Pancreas (tissue), 10 donors: ENCODE measurements around the gene TSPAN11. TPM values are rescaled to one million over a fixed set of nuclear protein-coding genes. Genes with fewer than 3 reads are reported as not detected.

Experiments
- ATAC-seq, 4 donors: fragments of 200-7000 bp; cut with Tn5 transposase; one replicate each; pipeline versions ENCODE4 v1.8.0 to v1.9.1; 2020; ENCODE audit warnings: mild to moderate bottlenecking in 4 of 4, moderate library complexity in 4 of 4
- DNase-seq, 6 donors: peaks; one replicate each; pipeline ENCODE4 v3.0.0-alpha.2; 2020
- FAIRE-seq: peaks from 2 replicates; lab custom pipeline; 2012; peaks lifted over from hg19 to GRCh38; lab: Jason Lieb, UNC
- H3K27ac ChIP-seq, 4 donors: fragments of 200-600 bp; sonication (generic); 1 replicate in 3 of 4; 2 replicates in 1 of 4; pipeline versions ENCODE4 v1.5.0 to v1.8.0; 2020
- H3K27me3 ChIP-seq, 4 donors: fragments of 200-600 bp; one replicate each; pipeline ENCODE4 v1.8.0; 2021
- H3K36me3 ChIP-seq, 3 donors: fragments of 200-600 bp; sonication (generic) in 1 of 3; one replicate each; pipeline versions ENCODE4 v1.5.0 to v1.8.0; 2020 to 2021
- H3K4me1 ChIP-seq, 3 donors: fragments of 200-600 bp; one replicate each; pipeline ENCODE4 v1.8.0; 2021
- H3K4me3 ChIP-seq, 4 donors: fragments of 200-600 bp; sonication (generic) in 2 of 4; one replicate each; pipeline versions ENCODE4 v1.5.0 to v1.8.0; 2020 to 2021
- H3K9me3 ChIP-seq, 4 donors: fragments of 200-600 bp; one replicate each; pipeline ENCODE4 v1.8.0; 2021
- WGBS, 2 donors: extraction: QIAGEN DNeasy Blood & Tissue Kit; methylation state at CpG; one replicate each; pipeline ENCODE4 v1.1.7; 2013; 5-methylcytosine and 5-hydroxymethylcytosine counted together
- intact Hi-C, 3 donors: fragments of 100-400 bp; cut with DNase I; formaldehyde crosslinking; loops; one replicate each; pipeline versions ENCODE4 v1.11.1 to v1.14.2; 2022
- polyA plus RNA-seq, 2 donors: library from polyadenylated mRNA; stranded (reverse); fragments of 200-250 nt; gene quantifications; one replicate each; pipeline ENCODE4 v1.2.3, GENCODE V29; 2013
- total RNA-seq, 6 donors: library from RNA; stranded (reverse); fragmentation: NEBNext Ultra II Directional in 4 of 6; extraction: Animal tissue kit (Norgen Biotek cat#: 25700) in 4 of 6; gene quantifications; one replicate each; pipeline versions ENCODE4 v1.2.1 to v1.2.4, GENCODE V29; 2021 to 2023
- TF ChIP-seq, protein P1 (sequence below), 4 donors: fragments of 200-600 bp; sonication (generic) in 3 of 4; IDR thresholded peaks; one replicate each; pipeline versions ENCODE4 v1.5.0 to v1.8.0; 2021; ENCODE audit warnings: antibody characterized with exemption in 4 of 4
- donor health status: healthy with polysubstance abuse.
- donor health status: DM: no; HTN: no; CAD: no; lungs with moderate emphysema.
- donor health status: DM: no; HTN: no; CAD: no.
- donor health status: control.
- donor health status: control.
- donor health status: Bipolar disorder and iron deficiency.
- donor health status: DM: yes; HTN: yes; CAD: no.
- donor health status: DM: no; HTN: no; CAD: no.
- donor health status: DM: no; HTN: no; CAD: no.
- donor health status: DM: yes; HTN: yes; CAD: no.

TSPAN11 gene, protein sequence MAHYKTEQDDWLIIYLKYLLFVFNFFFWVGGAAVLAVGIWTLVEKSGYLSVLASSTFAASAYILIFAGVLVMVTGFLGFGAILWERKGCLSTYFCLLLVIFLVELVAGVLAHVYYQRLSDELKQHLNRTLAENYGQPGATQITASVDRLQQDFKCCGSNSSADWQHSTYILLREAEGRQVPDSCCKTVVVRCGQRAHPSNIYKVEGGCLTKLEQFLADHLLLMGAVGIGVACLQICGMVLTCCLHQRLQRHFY
- total RNA-seq (1 to 10 TPM in 2 of 6 donors, under 1 TPM in 4; 0.13 to 2.2 (median 0.53) TPM), polyA plus RNA-seq (under 1 TPM; 0.23 to 0.61 TPM)

DNA sequence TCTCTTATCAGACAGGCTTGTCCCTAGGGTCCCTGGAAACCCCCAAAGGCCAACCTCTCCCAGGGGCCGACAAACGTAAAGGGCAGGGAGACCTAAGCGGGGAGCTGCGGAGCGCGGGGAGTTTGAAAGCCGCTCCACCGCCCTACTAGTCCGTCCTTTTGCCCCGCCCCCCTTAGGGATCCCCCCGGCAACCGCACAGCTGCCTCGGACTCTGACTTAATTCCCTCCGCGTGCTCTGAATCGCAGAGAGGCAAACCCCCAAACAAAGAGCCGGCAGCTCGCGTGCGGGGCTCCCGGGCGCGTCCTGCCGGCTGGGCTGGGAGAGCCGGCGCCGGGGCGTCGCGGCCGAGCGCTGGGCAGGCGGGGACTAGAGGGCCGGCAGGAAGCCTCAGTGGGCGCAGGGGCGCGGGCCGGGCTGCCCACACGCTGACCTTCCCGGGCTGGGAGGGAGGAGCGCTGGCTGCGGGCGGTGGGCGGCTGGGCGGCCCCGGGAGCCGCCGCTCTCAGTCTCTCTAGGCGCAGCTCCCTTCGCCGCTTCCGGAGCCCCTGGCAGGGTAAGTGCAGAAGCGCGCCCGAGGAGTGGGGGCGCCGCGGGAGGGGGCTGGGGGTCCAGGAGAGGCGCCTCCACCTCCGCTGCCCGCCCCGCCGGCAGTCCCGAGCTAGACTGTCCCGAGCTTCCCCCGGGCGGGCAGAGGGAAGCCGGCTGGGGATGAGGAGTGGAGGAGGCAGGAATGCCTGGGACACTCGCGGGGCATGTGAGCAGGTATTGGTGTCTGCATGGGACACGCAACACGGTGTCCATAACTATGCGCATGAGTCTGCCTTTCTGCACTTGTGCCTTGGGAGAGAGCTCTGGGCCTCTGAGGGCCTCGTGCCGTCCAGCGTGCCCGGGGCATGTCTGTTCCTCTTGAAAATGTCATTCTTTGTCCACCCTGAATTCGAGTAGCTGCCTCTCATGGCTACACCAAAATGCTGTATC, at the start of gene TSPAN11:
Gene TSPAN11 (plus strand): TSS at position 506 of the 979 bp plus-strand sequence. CDS start 27,244 bp downstream, outside the sequence.
- 9 to 12% methylated on average over 55 to 78 of the region's 78 CpGs for WGBS, 2 donors
- intact Hi-C loops = no loop called here
- Histone ChIP-seq H3K27me3 (no peaks in the 10 kb centered on the region), H3K36me3 (no peaks in the 10 kb centered on the region), H3K4me1 (no peaks in the 10 kb centered on the region), H3K27ac (no peak within 1 kb of the TSS), H3K9me3 (no peaks in the 10 kb centered on the region), H3K4me3 (peak within 1 kb of the TSS in 3 of 4 donors; percentile 0 to 45 (median 28))
- TF ChIP-seq, protein P1, sequence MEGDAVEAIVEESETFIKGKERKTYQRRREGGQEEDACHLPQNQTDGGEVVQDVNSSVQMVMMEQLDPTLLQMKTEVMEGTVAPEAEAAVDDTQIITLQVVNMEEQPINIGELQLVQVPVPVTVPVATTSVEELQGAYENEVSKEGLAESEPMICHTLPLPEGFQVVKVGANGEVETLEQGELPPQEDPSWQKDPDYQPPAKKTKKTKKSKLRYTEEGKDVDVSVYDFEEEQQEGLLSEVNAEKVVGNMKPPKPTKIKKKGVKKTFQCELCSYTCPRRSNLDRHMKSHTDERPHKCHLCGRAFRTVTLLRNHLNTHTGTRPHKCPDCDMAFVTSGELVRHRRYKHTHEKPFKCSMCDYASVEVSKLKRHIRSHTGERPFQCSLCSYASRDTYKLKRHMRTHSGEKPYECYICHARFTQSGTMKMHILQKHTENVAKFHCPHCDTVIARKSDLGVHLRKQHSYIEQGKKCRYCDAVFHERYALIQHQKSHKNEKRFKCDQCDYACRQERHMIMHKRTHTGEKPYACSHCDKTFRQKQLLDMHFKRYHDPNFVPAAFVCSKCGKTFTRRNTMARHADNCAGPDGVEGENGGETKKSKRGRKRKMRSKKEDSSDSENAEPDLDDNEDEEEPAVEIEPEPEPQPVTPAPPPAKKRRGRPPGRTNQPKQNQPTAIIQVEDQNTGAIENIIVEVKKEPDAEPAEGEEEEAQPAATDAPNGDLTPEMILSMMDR (IDR thresholded peaks at IDR 0.05) = no peak
- DNase-seq (peak in 1 of 6 donors; percentile 70), FAIRE-seq (no peak), ATAC-seq (peak; percentile 35 to 63 (median 56))

DNA sequence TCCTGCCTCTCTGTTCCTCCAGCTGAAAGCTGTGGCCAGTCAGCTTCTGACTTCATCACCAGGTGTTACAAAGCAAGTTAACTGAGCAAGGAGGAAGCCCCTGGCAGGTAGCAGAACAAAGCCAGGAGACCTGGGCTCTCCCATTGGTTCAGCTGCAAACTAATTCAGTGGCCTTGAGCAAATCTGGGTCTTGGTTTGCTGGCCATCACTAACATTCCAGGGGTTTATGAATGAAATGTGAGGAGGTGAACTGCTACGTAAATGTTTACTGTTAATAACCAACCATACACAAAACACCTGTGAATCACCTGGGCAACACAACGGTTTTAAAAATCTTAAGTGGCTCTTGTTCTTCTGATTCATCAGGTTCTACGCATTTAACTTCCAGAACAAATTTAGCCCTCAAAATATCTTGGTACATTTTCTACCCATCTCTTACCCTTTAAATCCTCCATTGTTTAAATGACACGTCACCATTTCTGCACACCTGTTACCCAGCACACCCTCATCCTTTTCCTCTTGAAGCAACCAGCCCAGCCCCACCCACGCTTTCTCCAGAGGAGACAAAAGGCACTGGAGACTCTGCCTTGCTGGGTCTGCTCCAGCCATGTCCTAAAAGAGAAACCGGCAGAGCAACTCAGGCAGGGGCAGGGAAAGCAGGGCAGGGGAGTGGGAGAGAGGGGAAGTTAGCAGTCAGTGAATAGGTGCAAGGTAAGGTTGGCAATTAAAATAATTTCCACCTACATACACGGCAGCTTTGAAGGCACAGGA, 49.3 kb upstream of the TSPAN11 start:
- Histone ChIP-seq H3K9me3 (no peaks in the 10 kb centered on the region), H3K4me3 (no peak overlapping the region), H3K27me3 (no peaks in the 10 kb centered on the region), H3K4me1 (no peaks in the 10 kb centered on the region), H3K36me3 (no peaks in the 10 kb centered on the region), H3K27ac (no peak overlapping the region)
- FAIRE-seq (no peak), DNase-seq (no peak), ATAC-seq (no peak)
- intact Hi-C loops = no loop called here
- TF ChIP-seq, protein P1 (IDR thresholded peaks at IDR 0.05) = no peak
- 57 to 58% methylated on average over 7 of the region's 7 CpGs for WGBS, 2 donors

DNA sequence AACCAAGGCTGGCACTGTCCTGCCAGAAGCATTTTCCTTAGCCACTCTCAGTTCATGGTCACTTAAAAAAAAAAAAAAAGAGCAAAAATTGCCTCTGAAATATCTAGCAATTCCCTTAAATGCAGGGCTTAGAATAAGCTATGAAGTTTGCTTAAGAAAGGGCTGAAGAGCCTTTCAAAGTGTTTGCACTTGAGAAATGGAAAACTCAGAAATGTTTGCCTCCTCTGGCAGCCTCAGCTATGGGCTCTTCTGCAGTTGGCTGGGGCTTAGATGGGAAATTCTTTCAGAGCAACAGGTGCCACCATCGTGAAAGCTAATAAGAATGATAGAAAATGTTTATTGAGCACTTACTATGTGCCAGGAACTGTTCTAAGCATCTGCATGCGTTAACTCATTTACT, 48.5 kb upstream of the TSPAN11 start:
- TF ChIP-seq, protein P1 (IDR thresholded peaks at IDR 0.05) = no peak
- Histone ChIP-seq H3K9me3 (no peaks in the 10 kb centered on the region), H3K36me3 (no peaks in the 10 kb centered on the region), H3K4me1 (no peaks in the 10 kb centered on the region), H3K27ac (no peak overlapping the region), H3K4me3 (no peak overlapping the region), H3K27me3 (no peaks in the 10 kb centered on the region)
- FAIRE-seq (no peak), ATAC-seq (peak in 1 of 4 donors; percentile 17), DNase-seq (no peak)
- intact Hi-C loops = no loop called here
- WGBS, 2 donors = 23 to 37% methylated on average over 2 of the region's 2 CpGs

DNA sequence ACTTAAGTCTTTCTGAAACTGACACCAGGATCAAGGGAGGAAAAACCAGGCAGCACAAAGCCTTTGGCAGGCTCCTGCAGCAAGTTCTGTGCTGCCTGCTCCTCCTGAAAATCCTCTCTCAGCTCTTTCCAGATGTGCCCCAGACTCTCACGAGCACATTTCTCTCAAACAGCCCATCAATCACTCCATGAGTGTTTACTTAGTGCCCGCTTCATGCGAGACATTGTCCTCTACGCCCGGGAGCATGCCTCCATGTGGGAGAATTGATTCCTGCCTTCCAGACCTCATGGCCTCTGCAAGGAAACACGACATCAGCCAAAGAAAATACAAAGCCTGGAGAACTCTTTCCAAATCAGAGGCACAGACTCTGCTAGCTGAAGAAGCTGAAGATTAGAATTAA, 46.5 kb upstream of the TSPAN11 start:
- Histone ChIP-seq H3K27me3 (no peaks in the 10 kb centered on the region), H3K36me3 (no peaks in the 10 kb centered on the region), H3K9me3 (no peaks in the 10 kb centered on the region), H3K4me3 (no peak overlapping the region), H3K27ac (no peak overlapping the region), H3K4me1 (no peaks in the 10 kb centered on the region)
- FAIRE-seq = no peak
- intact Hi-C loops = no loop called here
- whole genome bisulfite sequencing, 2 donors = 3 to 9% methylated on average over 6 of the region's 6 CpGs
- no peak for DNase-seq
- no peak for ATAC-seq
- TF ChIP-seq, protein P1 (IDR thresholded peaks at IDR 0.05) = no peak
